Stimulated activated CD4-positive, alpha-beta T cell treated with anti-CD3 and anti-CD28 coated beads, Interleukin-1b, Interleukin-23, amount 100 ng/mL, for 4 hours (primary cell): ENCODE results near the gene EPHB4.
"Not testable (repeated sequence)": the region's sequence is repeated elsewhere in the genome, so short reads cannot be mapped to it uniquely, and the experiment has no call there.

ENCODE experiments used
- DNase-seq, 2 donors: peaks; one replicate each; pipeline ENCODE4 v3.0.0-alpha.2; 2020; ENCODE audit warnings: low read depth in 2 of 2

EPHB4 gene

DNA sequence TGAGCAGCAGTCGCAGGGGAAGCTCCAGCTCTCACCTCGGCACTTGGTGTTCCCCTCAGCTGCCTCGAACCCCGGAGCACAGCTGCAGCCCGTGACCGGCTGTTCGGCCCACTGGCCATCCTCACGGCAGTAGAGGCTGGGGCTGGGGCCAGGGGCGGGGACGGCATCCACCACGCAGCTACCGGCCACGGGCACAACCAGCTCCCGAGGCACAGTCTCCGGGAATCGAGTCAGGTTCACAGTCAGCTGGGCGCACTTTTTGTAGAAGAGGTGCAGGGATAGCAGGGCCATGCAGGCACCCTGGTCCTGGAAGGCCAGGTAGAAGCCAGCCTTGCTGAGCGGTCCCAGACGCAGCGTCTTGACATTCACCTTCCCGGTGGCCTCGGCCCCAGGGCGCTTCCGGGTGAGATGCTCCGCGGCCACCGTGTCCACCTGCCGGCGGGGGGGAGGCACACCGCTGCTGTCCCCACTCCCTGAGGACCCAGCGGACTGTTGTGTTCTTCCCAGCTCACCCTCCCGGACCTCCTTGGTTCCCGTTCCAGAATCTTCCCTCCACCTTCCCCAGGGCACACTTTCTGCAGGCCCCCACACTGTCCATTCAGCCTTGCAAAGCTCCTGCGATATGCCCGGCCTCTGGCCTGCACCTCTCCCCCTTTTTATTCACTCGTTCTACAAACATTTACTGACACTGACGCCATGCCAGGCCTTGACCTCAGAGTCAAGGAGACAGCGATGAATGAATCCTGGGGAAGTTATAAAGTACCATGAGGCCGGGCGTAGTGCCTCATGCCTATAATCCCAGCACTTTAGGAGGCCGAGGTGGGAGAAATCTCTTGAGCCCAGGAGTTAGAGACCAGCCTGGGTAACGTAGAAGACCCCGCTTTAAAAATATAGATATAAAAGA is 4.8 kb downstream of the EPHB4 start:
- DNase-seq: no peak

GRCh38 chr7:100819586-100819985 is 7.7 kb downstream of the EPHB4 start:
- no peak for DNase-seq

DNA sequence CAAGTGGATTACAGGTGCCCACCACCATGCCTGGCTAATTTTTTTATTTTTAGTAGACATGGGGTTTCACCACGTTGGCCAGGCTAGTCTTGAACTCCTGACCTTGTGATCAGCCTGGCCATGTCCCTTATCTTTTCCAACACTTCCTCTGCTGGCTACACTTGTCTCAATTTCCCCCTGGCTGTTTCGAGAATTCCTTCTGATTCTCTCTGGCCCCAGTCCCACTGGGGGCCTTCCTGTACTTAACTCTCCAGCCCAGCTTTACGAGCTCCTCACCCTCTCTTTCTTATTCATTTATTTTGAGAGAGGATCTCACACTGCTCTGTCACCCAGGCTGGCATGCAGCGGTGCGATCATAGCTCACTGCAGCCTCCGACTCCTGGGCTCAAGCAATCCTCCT is 8.5 kb downstream of the EPHB4 start:
- no peak for DNase-seq

- no peak for DNase-seq
These were observed 9.0 kb downstream of the EPHB4 start for GRCh38 chr7:100818366-100818765.

DNA sequence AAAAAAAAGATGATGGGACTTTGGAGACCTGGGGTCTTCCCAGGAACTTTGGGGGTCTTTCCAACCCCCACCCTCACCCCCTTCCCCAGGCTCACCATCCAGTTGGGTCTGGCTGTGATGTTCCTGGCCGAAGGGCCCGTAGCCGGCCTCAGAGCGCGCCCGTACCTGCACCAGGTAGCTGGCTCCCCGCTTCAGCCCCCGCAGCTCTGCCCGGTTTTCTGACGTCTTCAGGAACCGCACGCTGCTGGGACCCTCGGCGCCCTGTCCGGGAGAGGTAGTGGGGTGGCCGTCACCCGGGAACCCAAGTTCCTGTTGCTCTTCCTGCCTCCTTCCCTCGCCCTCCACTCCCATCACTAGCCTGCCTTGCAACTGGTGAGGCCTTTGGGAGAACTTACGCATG is 10.2 kb downstream of the EPHB4 start:
- DNase-seq: no peak

- not testable (repeated sequence) for DNase-seq
These were observed 10.8 kb downstream of the EPHB4 start for GRCh38 chr7:100816515-100816914.

- DNase-seq: no peak
These were observed 14.6 kb downstream of the EPHB4 start for GRCh38 chr7:100812729-100813128.

DNA sequence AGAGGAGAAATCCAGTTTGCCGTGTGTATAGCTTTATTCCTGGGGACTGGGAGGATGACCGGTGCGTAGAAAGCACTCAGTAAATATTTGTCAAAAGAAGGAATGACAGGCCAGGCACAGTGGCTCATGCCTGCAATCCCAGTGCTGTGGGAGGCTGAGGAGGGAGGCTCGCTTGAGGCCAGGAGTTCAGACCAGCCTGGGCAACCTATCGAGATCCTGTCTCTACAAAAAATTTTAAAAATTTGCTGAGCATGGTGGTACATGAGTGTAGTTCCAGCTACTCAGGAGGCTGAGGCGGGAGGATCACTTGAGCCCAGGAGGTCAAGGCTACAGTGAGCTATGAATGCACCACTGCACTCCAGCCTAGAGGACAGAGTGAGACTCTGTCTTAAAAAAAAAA is 15.8 kb downstream of the EPHB4 start:
- no peak for DNase-seq

- DNase-seq: no peak
These were observed 18.9 kb downstream of the EPHB4 start for GRCh38 chr7:100808354-100808875.

DNA sequence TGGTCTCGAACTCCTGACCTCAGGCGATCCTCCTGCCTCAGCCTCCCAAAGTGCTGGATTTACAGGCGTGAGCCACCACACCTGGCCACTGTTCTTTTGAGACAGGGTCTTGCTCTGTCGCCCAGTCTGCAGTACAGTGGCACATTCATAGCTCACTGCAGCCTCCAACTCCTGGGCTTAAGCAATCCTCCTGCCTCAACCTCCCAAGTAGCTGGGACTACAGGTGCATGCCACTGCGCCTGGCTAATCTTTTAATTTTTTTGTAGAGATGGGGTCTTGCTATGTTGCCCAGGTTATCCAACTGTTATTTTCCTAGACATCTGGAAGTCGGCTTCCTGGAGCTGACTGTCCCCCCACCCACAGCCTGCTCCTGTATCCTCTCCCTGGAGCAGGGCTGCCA is 20.4 kb downstream of the EPHB4 start:
- not testable (repeated sequence) for DNase-seq

DNA sequence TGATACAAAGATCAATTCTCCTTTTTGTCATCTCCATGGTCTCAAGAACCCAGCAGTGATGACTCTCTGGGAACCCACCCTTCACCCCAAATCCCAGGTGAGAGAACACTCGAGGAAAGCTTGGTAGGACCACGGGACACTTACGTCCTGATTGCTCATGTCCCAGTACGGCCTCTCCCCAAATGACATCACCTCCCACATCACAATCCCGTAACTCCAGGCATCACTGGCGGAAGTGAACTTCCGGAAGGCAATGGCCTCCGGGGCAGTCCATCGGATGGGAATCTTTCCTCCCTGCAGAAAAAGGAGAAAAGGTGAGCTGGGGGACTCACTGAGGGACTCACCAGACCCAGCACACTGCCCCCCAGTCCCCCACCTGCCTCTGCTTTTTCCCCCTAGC is 21.0 kb downstream of the EPHB4 start:
- DNase-seq: no peak

DNA sequence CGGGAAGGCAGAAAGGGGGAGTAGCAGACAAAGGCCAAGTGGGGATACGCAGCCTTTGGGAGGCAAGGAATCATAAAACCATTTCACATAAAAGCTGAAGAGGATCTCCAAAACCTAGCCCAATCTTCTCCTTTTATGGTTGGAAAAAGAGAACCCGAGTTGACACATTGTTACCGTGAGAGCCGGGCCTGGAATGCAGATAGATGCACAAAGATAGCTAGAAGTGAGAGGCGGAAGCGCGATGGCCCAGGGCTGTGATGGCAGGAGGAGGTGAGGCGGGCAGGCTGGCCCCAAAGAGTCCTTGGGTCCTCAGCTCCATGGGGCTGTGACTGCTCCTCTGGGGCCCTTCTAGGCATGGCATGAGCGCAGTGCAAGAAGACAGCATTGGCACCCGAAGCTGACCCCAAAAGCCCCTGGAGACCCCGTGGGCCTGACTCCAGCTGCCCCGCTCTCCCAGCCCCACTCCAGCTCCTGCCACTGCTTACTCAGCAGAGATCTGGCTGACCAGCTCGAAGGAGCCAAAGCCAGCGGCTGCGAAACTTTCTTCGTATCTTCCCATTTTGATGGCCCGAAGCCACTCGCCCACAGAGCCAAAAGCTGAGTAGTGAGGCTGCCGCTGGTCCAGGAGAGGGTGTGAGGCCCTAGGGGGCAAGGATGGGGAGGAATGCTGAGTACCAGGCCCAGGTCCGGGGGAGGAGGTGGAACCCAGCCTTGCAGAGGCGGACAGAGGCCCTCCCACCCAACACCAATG is 22.5 kb downstream of the EPHB4 start:
- no peak for DNase-seq

- DNase-seq: no peak
These were observed 23.7 kb downstream of the EPHB4 start for GRCh38 chr7:100803398-100804161.

DNA sequence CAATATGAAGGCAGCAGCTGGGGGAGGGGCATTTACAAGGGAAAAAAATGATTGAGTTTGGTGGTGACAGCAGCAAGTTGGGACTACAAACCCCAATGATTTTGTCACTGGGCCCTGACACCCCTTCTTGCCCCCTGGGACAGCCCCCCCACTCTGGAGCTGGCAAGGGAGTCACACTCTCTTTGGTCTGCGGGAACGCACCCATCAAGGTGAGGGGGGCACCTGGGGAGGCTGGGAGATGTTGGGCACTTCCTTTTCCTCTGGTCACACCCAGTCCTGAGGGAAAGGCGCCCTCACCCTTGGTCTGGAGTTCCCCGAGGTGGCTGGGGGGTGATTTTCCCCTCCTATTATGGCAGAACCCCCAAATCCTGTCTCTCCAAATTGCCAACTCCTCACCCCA is 24.4 kb downstream of the EPHB4 start:
- no peak for DNase-seq

DNA sequence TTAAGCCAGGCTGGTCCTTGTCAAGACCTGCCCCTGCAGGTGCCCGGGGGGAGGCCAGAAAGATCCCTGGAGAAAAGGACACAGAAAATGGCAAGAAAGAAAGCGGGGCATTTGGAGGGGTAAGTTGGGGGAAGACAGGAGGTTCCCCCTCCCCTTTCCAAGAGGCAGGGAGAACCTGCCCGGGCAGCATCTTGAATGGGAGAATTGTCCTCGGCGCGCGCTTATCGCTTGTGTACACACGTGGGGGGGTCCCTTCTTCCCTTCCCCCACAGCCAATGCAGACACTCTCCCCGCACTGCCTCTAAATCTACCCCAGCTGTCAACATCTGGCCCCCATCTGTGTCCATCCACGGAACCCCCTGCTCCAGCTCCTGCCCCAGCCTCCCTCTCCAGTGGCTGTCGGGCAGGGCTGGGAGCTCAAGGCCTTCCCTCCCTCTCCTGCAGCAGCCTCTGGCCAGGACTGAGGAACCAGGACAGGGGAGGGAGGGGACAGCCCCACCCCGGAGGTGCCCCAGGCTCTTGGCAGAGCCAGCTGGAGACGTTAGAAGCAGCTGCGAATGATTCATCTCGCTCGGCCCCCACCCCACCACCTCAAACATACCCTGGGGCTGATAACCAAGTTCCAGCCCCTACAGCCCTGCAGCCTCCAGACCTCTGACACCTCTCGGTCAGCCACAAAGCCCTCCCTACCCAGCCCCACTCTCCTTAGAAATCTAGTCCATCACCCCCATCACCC is 25.3 kb downstream of the EPHB4 start:
- DNase-seq: no peak

GRCh38 chr7:100799037-100799896 is 28.1 kb downstream of the EPHB4 start:
- peak; percentile 30 for DNase-seq

- no peak for DNase-seq
These were observed 32.6 kb downstream of the EPHB4 start for GRCh38 chr7:100794741-100795140.

DNA sequence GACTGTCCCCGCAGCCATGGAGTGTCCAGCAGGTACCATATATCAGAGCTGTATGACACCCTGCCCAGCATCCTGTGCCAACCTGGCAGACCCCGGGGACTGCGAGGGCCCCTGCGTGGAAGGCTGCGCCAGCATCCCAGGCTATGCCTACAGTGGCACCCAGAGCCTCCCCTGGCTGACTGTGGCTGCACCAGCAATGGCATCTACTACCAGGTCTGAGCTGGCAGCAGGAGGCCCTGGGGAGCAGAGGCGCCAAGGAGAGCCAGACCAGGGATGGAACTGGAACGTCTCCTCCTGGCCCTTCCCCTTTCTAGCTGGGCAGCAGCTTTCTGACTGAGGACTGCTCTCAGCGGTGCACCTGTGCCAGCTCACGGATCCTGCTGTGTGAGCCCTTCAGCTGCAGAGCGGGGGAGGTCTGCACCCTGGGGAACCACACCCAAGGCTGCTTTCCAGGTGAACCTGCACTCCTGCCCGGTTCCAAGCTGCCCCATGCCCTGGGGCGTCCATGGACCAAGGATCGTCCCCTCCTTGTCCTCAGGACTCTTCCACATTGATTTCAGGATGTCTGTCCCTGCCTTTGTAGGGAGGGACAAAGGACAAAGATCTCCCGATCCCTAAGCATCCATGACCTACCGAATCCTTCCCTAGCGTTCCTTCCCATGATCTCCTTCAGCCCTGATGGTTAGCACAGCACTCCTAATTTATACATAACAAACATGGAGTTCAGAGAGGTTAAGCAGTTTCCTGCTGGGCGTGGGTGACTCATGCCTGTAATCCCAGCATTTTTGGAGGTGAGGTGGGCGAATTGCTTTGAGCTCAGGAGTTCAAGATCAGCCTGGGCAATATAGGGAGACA is 33.3 kb downstream of the EPHB4 start:
- no peak for DNase-seq

DNA sequence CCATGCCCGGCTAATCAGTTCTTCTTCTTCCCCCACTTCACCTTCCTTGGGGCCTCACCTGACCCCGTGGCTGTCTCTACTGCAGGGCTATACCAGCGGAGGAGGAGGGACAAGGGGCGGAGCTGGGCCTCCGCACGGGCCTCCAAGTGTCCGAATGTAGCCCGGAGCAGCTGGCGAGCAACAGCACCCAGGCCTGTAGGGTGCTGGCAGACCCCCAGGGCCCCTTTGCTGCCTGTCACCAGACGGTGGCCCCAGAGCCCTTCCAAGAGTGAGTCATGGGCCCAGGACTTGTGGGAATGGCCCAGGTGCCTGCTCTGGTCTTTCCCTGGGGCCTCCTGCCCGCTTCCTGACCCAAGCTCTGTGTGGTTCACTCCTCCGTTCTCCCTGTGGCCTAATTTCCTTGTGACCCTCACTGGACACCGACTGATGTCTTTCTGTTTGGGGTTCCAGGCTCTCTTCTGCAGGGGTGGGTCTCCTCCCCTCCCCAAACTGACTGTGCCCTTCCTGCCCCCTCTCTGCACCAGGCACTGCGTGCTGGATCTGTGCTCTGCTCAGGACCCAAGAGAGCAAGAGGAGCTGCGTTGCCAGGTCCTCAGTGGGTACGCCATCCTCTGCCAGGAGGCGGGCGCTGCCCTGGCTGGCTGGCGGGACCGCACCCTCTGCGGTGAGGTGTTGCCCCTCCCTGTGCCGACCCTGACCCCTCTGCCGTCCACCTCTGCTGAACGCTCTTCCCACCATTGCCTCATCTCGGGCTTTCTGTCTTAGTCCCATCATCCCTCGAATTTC is 35.2 kb downstream of the EPHB4 start:
- DNase-seq: no peak
